Renal cortex interstitium (tissue), 15 donors: ENCODE data around the gene CACNA1D. TPM values are rescaled to one million over a fixed set of nuclear protein-coding genes. Genes with fewer than 3 reads are reported as not detected.
"Not testable (repeated sequence)": the region's sequence is repeated elsewhere in the genome, so short reads cannot be mapped to it uniquely, and the experiment has no call there.

Source experiments
- DNase-seq, 11 donors: peaks; one replicate each; pipeline ENCODE4 v3.0.0-alpha.2; 2013; ENCODE audit warnings: low read depth in 9 of 11, low spot score in 4 of 11; ENCODE audit errors: extremely low read depth in 1 of 11
- long read RNA-seq, 16 experiments: transcript quantifications; one replicate each; lab custom pipeline, GENCODE V29; 2026
- polyA plus RNA-seq, 3 donors: library from polyadenylated mRNA; unstranded; fragments of 120-200 nt; gene quantifications; one replicate each; pipeline ENCODE4 v1.2.1, GENCODE V29; 2013; ENCODE audit not compliant: insufficient read length in 3 of 3

Gene CACNA1D
- 10 to 100 TPM; 11.0 to 18.2 (median 12.9) TPM for polyA plus RNA-seq
- long read RNA-seq, donor 1: 0 reads
- long read RNA-seq, donor 2, partial matches to known transcripts: 0 of 1 reads
- long read RNA-seq, donor 2, other reads (novel, unspliced or antisense): 0 of 1 reads
- long read RNA-seq, donor 3, partial matches to known transcripts: 36 of 45 reads
- long read RNA-seq, donor 3, other reads (novel, unspliced or antisense): 9 of 45 reads
- long read RNA-seq, donor 4: 0 reads
- long read RNA-seq, donor 5: 0 reads
- long read RNA-seq, donor 6, partial matches to known transcripts: 0 of 2 reads
- long read RNA-seq, donor 6, other reads (novel, unspliced or antisense): 0 of 2 reads
- long read RNA-seq, donor 7: 0 reads
- long read RNA-seq, donor 8: 0 reads
- long read RNA-seq, donor 9: 0 reads
- long read RNA-seq, donor 10: 0 reads
- long read RNA-seq, donor 11: 0 reads
- long read RNA-seq, donor 12: 0 reads
- long read RNA-seq, donor 13: 0 reads
- long read RNA-seq, donor 14, partial matches to known transcripts: 0 of 1 reads
- long read RNA-seq, donor 14, other reads (novel, unspliced or antisense): 0 of 1 reads
- long read RNA-seq, donor 15: 0 reads
- long read RNA-seq, donor 16, partial matches to known transcripts: 0 of 1 reads
- long read RNA-seq, donor 16, other reads (novel, unspliced or antisense): 0 of 1 reads

GRCh38 chr3:53493963-53494791 lies at the start of gene CACNA1D:
Gene CACNA1D (plus strand): TSS chr3:53494611. CDS start chr3:53495167, 556 bp downstream.
- DNase-seq: peak in 1 of 11 donors; percentile 37

- DNase-seq: no peak
These were observed 37.3 kb upstream of the CACNA1D start for GRCh38 chr3:53457068-53457467.

GRCh38 chr3:53460326-53460725 lies 34.1 kb upstream of the CACNA1D start:
- DNase-seq: no peak

- no peak for DNase-seq
These were observed 30.0 kb upstream of the CACNA1D start for GRCh38 chr3:53464424-53464823.

- DNase-seq: not testable (repeated sequence)
These were observed 24.7 kb upstream of the CACNA1D start for GRCh38 chr3:53469758-53470157.

DNA sequence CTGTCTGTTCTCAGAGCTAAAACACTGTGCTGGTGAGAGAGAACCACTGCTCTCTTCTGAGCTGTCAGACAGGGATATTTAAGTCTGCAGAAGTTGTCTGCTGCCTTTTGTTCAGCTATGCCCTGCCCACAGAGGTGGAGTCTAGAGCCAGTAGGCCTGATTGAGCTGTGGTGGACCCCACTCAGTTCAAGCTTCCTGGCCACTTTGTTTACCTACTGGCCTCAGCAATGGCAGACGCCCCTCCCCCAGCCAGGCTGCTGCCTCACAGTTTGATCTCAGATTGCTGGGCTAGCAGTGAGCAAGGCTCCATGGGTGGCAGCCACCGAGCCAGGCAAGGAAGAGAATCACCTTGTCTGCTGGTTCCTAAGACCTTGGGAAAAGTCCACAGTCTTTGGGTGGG lies 21.0 kb upstream of the CACNA1D start:
- DNase-seq: no peak

GRCh38 chr3:53476372-53476771 lies 18.0 kb upstream of the CACNA1D start:
- not testable (repeated sequence) for DNase-seq

- not testable (repeated sequence) for DNase-seq
These were observed 16.7 kb upstream of the CACNA1D start for GRCh38 chr3:53477689-53478088.

DNA sequence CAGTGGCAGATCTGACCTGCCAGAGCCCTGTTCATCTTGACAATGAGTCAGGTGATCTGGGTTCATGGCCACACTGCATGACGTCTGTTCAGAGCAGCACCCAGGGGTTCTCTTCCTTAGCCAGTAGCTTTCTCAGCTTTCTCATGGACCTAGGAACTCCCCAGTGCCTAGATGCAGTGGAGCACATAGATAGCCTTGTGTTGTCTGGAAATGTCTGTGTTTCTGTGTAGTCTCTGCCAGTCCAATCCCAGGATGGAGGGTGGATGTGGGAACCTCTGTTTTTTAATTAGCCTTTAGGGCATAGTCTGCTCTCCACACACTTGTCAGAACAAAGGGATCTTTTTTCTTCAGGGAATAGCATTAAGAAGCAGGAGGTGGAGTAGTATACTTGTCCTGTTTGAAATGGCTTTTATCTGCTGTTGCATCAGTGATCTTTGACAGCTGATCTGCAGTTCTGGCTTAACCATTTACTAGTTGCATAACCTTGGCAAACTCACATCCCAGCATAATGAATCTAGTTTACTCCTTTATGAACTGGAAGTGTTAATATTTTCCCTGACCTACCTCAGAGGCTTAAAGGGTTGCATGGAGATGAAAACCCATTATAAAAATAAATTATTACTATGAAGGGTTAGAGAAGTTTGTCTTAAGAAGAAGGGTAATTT lies 16.1 kb upstream of the CACNA1D start:
- DNase-seq: no peak

- no peak for DNase-seq
These were observed 15.3 kb upstream of the CACNA1D start for GRCh38 chr3:53478921-53479664.

- no peak for DNase-seq
These were observed 12.2 kb upstream of the CACNA1D start for GRCh38 chr3:53482227-53482626.

GRCh38 chr3:53483821-53484220 lies 10.6 kb upstream of the CACNA1D start:
- DNase-seq: no peak

DNA sequence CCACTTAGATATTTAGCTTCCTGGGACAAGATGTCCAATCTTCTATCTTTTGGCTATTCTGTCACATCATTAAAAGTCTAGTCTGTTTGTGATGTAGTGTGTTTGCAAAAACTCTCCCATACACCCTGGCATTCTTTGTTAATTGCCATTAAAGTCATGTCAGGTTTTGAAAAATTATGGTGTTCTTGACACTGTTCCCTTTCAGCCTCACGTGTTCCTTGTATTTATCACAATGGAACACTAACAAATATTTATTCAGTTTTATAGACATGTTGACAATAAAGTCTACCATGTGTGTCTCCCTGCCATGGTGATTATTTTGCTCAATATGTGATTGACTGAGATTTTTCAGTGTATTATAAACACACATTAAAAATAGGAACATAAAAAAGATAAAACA lies 9.4 kb upstream of the CACNA1D start:
- no peak for DNase-seq

- no peak for DNase-seq
These were observed 8.6 kb upstream of the CACNA1D start for GRCh38 chr3:53485675-53486403.

GRCh38 chr3:53486961-53487654 lies 7.3 kb upstream of the CACNA1D start:
- DNase-seq: no peak

DNA sequence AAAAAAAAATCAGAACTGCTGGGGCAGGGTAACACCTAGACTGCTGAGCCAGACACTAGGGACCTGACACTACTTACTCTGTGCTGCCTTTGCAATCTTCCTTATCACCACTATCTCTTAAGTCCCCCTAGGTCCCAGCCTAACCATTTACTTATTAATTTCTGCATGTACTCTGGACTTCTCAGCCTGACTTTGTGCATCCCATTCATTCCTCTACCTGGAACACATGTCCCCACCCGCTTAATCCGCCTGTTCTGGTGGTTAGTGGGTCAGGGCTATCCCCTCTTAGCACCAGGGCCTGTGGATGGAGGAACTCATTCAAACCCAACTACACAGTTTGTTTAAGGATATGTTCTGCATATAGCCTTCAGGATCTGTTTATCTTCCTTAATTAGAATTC lies 5.0 kb upstream of the CACNA1D start:
- no peak for DNase-seq

DNA sequence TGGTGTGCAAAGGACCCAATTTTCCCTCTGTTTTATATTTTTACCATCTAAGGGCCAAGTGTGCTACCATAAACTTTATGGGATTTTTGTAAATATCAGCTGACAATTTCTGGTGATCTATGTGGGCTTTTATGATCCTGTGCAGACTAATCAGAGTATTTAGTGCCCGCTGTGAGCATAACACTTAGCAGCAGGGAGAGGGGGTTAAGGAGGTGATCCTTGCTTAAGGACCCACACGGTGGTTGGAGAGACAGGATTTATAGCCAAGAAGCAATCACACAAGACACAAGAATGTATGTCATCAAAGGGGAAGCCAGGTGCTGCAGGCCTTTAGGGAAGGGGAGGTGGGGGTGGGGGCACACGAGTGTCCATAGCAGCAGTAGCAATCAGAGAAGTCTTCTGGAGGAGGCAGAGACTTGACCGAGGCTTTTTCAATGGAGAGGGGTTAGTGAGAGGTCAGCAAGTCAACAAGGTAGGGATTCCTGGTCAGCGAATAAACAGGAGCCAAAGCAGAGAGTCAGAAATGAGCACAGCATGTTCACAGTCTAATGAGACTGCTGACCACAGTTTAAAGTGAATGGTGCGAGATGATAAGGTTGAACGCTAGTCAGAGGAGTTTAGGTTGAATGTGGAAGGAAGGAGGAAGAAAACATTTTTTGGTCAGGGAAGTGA lies 4.5 kb upstream of the CACNA1D start:
- DNase-seq: no peak
